GM19023 (cell line): Measurements from ENCODE around the gene CCNQ.
A peak's percentile ranks its signal among the peaks of the same experiment; 100 is the strongest.

ENCODE experiments used
- ATAC-seq: cut with Tn5 transposase; IDR thresholded peaks from one replicate; pipeline ENCODE4 v1.9.1; 2021; ENCODE audit warnings: mild to moderate bottlenecking, moderate library complexity; ENCODE audit not compliant: unreplicated experiment

The CCNQ gene

GRCh38 chrX:153599192-153600031 is 473 bp upstream of the CCNQ start:
- ATAC-seq: peak; percentile 78

GRCh38 chrX:153596981-153597750 is 1.8 kb downstream of the CCNQ start:
- no peak for ATAC-seq

GRCh38 chrX:153595859-153596857 is 2.8 kb downstream of the CCNQ start:
- ATAC-seq: no peak

- no peak for ATAC-seq
These were observed 3.6 kb downstream of the CCNQ start for GRCh38 chrX:153595387-153595786.

- ATAC-seq: no peak
These were observed 5.0 kb downstream of the CCNQ start for GRCh38 chrX:153593811-153594500.

- ATAC-seq: no peak
These were observed 5.8 kb downstream of the CCNQ start for GRCh38 chrX:153592966-153593688.

GRCh38 chrX:153592091-153592833 is 6.7 kb downstream of the CCNQ start:
- no peak for ATAC-seq

- ATAC-seq: no peak
These were observed 7.7 kb downstream of the CCNQ start for GRCh38 chrX:153590961-153591956.

GRCh38 chrX:153588782-153589446 is 10.0 kb downstream of the CCNQ start:
- ATAC-seq: no peak

GRCh38 chrX:153588021-153588781 is 10.7 kb downstream of the CCNQ start:
- no peak for ATAC-seq

- no peak for ATAC-seq
These were observed 11.6 kb downstream of the CCNQ start for GRCh38 chrX:153587342-153587741.

GRCh38 chrX:153585827-153586226 is 13.1 kb downstream of the CCNQ start:
- ATAC-seq: no peak

- no peak for ATAC-seq
These were observed 15.5 kb downstream of the CCNQ start for GRCh38 chrX:153583433-153583832.

- ATAC-seq: peak; percentile 98
These were observed 16.0 kb downstream of the CCNQ start for GRCh38 chrX:153582896-153583295.

- no peak for ATAC-seq
These were observed 18.1 kb downstream of the CCNQ start for GRCh38 chrX:153580700-153581386.

GRCh38 chrX:153578889-153579288 is 20.1 kb downstream of the CCNQ start:
- ATAC-seq: no peak
